Measurements from ENCODE around the gene APLP1.
A peak's percentile ranks its signal among the peaks of the same experiment; 100 is the strongest.
"Not testable (repeated sequence)": the region's sequence is repeated elsewhere in the genome, so short reads cannot be mapped to it uniquely, and the experiment has no call there.

Gene APLP1

DNA sequence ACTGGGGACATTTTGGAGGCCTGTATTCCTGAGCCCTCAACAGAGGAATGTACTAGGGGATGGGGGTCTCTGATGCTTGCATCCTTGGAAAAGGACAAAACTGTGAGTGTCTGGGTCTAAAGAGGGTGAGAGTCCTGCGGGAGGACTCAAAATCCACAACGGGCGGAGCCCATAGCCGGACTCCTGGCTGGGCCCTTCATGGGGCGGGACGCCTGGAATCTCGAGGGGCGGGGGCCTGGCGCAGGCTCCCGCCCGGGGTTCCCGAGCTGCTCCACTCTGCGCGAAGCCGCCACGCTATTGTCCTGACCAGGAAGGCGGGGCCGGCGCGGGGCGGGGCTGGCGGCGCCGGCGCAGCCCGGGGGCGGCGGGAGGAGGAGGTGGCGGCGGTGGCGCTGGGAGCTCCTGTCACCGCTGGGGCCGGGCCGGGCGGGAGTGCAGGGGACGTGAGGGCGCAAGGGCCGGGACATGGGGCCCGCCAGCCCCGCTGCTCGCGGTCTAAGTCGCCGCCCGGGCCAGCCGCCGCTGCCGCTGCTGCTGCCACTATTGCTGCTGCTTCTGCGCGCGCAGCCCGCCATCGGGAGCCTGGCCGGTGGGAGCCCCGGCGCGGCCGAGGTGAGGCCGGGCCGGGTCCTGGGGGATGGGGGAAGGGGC lies at the start of gene APLP1:
APLP1 (plus strand) TSS at position 403 of the 651 bp plus-strand sequence; CDS start at position 466, 63 bp downstream.
- peak in 1 of 2 donors; percentile 53 for DNase-seq (ENCODE audit: extremely low read depth in 1 of 2, low read depth in 1 of 2)

- no peak for DNase-seq (ENCODE audit: extremely low read depth in 1 of 2, low read depth in 1 of 2)
Measured at GRCh38 chr19:35822579-35822978, 45.8 kb upstream of the APLP1 start.

- no peak for DNase-seq (ENCODE audit: extremely low read depth in 1 of 2, low read depth in 1 of 2)
Measured at GRCh38 chr19:35824150-35824549, 44.2 kb upstream of the APLP1 start.

GRCh38 chr19:35828692-35829301 lies 39.6 kb upstream of the APLP1 start:
- DNase-seq (ENCODE audit: extremely low read depth in 1 of 2, low read depth in 1 of 2) = peak in 1 of 2 donors; percentile 22

GRCh38 chr19:35830986-35831385 lies 37.4 kb upstream of the APLP1 start:
- no peak for DNase-seq (ENCODE audit: extremely low read depth in 1 of 2, low read depth in 1 of 2)

- DNase-seq (ENCODE audit: extremely low read depth in 1 of 2, low read depth in 1 of 2) = no peak
Measured at GRCh38 chr19:35832054-35832453, 36.3 kb upstream of the APLP1 start.

DNA sequence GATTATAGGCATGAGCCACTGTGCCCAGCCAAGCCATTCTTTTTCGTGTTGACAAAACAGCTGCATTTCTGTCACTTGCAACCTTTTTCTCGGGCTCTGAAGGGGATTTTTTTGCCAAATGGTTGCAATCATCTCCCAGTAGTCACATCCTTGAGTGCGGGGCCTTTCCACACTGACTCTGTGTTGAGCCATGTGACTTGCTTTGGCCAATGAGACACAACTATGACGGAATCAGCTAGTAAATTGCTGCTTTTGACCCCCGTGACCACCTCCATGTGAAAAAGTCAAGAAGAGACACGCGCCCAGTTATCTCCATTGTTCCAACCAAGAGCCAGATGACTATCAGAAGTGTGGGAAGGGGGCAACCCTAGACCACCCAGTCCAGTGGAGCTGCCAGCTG lies 34.4 kb upstream of the APLP1 start:
- DNase-seq (ENCODE audit: extremely low read depth in 1 of 2, low read depth in 1 of 2) = no peak

GRCh38 chr19:35836096-35836495 lies 32.3 kb upstream of the APLP1 start:
- not testable (repeated sequence) for DNase-seq (ENCODE audit: extremely low read depth in 1 of 2, low read depth in 1 of 2)

DNA sequence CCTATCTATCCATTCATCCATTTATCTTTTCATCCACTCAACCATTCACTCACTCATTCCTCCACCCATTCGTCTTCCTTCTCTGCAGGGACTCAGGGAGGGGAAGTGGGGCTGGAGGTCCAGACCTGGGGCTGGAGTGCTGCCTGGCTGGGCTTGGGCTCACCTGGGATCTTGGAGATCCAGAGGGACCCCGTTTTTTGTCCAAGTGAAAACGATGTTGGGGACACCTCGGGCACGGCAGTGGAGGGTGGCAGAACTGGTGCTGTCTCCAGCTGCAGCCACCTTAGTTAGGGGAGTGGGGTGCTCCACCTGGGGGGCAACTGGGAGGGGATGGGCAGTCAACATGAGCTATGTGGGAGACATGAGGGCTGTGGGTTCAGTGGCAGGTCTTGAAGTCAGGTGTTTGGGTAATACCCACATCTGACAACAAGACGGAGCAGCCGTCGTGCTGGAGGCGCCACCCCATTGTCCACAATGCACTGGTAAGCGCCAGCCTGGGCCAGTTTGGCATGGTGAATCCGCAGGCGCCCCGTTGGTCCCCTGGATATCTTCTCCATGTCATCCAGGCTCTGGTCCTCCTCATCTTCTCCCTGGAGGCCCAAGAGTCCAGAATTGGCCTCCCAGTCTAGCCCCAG lies 26.3 kb upstream of the APLP1 start:
- DNase-seq (ENCODE audit: extremely low read depth in 1 of 2, low read depth in 1 of 2) = no peak

DNA sequence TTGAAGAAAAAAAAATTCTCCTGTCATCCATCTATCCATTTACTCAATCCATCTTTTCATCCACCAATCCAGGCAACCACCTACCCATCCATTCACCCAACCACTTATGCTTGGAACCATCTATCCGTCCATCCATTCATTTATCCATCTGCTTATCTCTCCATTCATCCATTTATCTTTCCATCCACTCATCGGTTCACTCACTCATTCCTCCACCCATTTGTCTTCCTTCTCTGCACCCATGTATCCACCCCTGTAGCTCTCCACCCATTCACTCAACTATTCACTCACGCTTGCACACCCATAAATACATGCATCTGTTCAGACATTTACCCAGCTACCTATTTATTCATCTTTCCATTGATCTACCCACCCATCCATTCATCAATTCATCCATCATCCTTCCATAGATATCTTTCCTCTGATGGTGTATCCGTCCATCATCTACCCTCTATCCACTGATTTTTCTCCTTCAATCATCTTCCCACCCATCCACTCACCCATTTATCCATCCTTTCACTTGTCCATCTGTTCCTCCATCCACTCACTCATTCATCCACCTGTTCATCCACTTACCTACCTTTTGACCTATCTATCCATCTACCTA lies 25.6 kb upstream of the APLP1 start:
- DNase-seq (ENCODE audit: extremely low read depth in 1 of 2, low read depth in 1 of 2) = no peak

DNA sequence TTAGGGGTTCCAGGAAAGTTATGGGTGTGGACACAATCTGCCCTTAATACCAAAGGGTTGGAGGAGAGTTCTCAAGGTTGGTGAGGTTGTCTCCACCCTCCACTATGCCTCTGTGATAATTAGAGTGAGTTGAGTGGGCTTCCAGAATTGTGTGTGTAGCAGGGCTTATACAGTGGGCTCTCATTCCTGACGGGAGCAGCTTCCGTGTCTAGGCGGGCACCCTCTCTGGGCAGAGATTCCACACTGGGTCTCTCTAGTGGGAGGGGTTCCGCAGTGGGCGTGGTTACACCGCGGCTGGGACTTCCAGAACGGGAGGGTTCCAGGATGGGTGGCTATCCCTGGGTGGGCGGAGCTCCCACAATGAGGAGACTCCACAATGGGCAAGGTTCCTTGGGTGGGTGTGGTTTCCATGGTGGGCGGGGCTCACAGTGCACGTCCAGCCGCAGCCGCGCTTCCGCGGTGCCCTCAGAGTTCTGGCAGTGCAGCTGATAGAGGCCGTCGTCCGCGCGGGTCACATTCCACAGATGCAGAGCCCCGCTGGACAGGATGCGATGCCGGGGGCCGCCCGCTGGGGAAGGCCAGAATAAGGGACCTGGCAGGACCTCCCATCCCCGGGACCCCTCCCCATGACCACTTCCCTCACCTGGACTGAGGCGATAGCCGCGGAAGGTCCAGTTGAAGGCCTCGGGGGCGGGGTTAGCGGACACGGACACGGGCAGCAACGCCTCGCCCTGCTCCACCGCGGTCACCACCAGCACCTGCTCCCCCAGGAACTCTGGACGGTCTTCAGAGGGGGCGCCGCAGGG lies 24.5 kb upstream of the APLP1 start:
- DNase-seq (ENCODE audit: extremely low read depth in 1 of 2, low read depth in 1 of 2) = no peak

- no peak for DNase-seq (ENCODE audit: extremely low read depth in 1 of 2, low read depth in 1 of 2)
Measured at GRCh38 chr19:35844482-35845214, 23.7 kb upstream of the APLP1 start.

DNA sequence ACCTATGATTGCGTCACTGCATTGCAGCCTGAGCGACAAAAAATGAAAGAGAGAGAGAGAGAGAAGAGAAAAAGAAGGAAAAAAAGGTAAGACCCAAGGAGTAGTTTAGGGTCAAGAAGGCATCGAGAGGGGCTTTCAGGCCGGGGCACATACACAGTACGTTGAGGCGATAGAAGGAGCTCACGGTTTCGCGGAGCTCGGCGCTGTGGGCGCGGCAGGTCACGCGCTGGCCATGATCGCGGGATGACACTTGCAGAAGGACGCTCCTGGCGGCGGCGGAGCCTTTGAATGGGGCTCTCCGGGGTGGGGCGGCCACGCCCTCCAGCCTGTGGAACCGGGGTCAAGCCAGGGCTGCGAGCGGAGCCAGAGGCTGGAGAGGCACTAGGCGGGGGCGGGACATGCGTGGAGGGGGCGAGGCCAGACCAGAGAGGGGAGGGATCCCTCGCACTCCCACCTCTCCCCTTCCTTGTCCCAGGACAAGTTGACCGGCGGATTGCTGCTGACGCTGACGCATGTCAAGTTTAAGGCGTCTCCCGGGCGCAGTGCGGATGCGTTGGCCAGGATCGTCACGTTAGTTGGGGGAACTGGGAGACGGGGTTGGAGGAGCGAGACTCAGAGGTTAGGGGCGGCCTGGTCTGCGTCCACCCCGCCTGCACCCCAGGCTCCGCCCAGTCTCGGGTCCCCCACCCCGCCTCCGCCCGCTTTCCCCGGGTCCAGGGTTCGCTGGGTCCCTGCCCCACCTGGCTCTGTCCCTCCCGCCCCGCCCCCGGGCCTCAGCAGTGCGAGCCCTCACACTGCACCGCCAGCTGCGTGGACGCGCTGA lies 22.9 kb upstream of the APLP1 start:
- DNase-seq (ENCODE audit: extremely low read depth in 1 of 2, low read depth in 1 of 2) = no peak

DNA sequence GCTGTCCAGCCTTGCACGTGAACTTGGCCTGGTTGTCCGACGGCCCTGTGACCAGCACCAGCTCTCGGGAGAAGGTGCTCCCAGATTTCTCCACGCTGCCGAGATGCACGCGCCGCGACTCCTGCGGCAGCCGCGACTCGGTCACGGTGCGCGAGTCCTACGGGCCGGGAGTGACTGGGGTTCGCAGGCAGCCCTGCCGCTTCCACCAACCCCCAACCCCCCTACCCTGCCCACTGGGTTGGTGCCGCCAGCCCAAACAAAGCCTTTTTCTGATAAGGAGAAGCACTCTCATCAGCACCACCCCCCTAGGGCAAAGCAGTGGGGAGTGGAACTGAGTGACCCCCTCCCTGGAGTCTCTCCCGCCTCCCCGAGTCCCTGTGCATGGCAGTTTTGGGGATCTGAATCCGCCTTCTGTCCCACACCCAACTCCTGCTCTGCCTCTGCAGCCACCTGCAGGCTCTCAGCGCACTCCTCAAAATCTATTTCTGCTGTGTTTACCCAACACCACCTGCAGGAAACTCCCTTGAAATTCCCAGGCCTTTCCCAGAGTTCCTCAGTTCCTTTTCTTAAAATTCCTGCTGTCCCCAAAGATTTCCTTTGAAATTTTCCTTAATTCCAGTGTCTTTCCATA lies 22.2 kb upstream of the APLP1 start:
- DNase-seq (ENCODE audit: extremely low read depth in 1 of 2, low read depth in 1 of 2) = no peak

DNA sequence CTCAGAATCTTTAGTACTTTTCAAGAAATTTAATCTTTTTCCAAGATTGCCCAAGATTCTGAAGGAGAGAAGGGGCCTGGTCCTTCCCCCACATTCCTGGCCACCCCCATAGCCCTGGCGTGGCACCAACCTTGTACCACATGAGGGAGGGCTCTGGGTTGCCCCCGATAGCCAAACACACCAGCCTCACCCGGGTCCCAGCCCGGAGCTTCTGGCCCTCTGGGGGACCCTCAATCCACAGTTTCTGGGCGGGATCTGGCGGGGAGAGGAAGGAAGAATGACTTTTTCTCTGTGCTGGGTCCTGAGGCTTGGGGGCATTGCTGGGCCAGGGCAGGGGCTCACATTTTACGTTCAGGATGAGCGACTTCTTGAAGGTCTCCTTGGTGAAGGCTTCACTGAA lies 20.5 kb upstream of the APLP1 start:
- no peak for DNase-seq (ENCODE audit: extremely low read depth in 1 of 2, low read depth in 1 of 2)

- DNase-seq (ENCODE audit: extremely low read depth in 1 of 2, low read depth in 1 of 2) = no peak
Measured at GRCh38 chr19:35848486-35848885, 19.9 kb upstream of the APLP1 start.

- no peak for DNase-seq (ENCODE audit: extremely low read depth in 1 of 2, low read depth in 1 of 2)
Measured at GRCh38 chr19:35848919-35849505, 19.4 kb upstream of the APLP1 start.

DNA sequence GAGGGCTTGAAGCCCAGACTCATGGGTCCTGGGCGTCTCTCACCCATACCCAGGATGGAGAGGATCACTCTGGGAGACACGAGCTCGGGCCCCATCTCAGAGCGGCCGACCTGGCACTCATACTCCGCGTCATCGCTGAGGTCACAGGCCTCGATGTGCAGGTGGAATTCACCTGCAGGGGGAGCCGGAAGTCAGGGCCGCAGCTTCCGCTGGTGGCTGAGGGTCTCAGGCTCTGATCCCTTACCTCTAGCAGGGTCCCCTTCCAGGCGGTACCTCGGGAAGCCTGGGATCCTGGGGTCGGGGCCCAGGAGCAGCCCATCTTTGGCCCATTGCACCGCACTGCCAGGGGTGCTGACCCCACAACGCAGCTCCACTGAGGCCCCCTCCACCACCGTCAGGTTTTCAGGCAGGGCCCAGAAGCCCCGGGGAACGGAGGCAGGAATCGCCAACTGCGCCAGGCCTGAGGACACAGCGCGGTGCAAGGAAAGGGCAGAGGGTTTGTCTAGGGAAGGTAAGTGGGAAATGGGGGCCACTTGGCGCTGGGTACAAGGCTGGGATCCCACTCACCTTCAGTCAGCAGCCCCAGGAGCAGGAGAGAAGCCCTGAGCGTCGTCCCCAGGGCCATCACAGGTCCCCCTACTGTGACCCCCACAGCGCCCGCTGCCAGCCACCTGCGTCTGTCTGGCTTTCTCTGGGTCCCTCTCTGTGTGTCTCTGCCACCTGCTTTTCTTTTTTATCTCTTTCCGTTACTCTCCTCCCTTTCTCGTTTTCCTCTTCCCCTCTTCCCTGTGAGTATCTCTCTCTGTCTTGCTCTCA lies 17.0 kb upstream of the APLP1 start:
- DNase-seq (ENCODE audit: extremely low read depth in 1 of 2, low read depth in 1 of 2) = no peak
